PC-3 (cell line): Measurements from ENCODE around the gene DPM2.

Source experiments
- EZH2 ChIP-seq: fragments of 300-600 bp; sonication (generic); IDR thresholded peaks from one replicate; pipeline ENCODE4 v1.6.1; 2017; ENCODE audit warnings: antibody characterized with exemption, mild to moderate bottlenecking, low read length; ENCODE audit not compliant: unreplicated experiment
- EZH2phosphoT487 ChIP-seq: fragments of 300-600 bp; sonication (generic); IDR thresholded peaks from 2 replicates; pipeline ENCODE4 v1.6.1; 2018; ENCODE audit warnings: mild to moderate bottlenecking, antibody characterized with exemption, low read length, borderline replicate concordance
- TF ChIP-seq, protein P1 (sequence below): fragments of 300-600 bp; sonication (generic); conservative IDR thresholded peaks from 2 replicates; pipeline ENCODE4 v1.5.1; 2017; ENCODE audit warnings: antibody characterized with exemption, low read depth, mild to moderate bottlenecking, low read length

DNA sequence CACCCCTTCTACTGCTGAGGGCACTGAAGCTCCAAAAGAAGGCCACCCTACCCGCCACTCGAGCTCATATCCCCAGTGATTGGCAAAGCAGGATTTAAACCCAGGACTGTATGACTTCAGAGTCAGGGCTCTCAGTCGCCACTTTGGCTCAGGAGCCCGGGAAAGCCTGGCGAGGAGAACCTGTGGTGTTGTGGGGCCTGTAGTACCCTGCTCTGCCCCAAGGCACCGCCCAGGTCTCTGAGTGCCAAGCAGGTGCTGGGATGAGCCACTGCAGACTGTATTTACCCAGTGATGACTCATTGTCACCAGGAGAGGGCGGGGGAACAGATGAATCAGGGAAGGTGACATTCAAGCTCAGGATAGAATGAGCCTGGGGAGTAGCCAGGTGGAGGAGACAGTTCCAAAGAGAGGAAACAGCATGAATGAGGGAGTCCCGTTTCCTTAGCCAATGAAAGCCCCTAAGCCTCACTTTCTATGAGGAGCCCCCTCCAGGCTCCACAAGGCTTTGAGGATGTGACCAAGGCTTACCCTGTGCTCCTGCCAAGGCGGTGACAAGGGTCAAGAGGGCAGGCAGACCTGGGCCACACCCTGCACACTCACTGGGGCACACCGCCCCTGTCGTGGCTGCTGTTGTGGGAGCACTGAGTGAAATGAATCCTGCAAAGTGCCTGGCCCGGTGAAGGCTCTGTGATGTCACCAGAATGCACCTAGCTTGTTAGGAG is 17.8 kb upstream of the DPM2 start:
- TF ChIP-seq EZH2: no peak
- TF ChIP-seq, protein P1, sequence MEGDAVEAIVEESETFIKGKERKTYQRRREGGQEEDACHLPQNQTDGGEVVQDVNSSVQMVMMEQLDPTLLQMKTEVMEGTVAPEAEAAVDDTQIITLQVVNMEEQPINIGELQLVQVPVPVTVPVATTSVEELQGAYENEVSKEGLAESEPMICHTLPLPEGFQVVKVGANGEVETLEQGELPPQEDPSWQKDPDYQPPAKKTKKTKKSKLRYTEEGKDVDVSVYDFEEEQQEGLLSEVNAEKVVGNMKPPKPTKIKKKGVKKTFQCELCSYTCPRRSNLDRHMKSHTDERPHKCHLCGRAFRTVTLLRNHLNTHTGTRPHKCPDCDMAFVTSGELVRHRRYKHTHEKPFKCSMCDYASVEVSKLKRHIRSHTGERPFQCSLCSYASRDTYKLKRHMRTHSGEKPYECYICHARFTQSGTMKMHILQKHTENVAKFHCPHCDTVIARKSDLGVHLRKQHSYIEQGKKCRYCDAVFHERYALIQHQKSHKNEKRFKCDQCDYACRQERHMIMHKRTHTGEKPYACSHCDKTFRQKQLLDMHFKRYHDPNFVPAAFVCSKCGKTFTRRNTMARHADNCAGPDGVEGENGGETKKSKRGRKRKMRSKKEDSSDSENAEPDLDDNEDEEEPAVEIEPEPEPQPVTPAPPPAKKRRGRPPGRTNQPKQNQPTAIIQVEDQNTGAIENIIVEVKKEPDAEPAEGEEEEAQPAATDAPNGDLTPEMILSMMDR: peak; percentile 20; the same call in 1 of the 2 replicates
- TF ChIP-seq EZH2phosphoT487: no peak
